Activated gamma-delta T cell treated with Interleukin-2 at 50 U/mL for 16 hours (primary cell): ENCODE data around the gene SMIM28.
"Not testable (repeated sequence)": the region's sequence is repeated elsewhere in the genome, so short reads cannot be mapped to it uniquely, and the experiment has no call there.

Experiments
- DNase-seq: peaks from one replicate; pipeline ENCODE4 v3.0.0-alpha.2; 2020

SMIM28 gene

GRCh38 chr6:138377844-138378243 lies at the start of gene SMIM28:
SMIM28 (plus strand) TSS chr6:138377905; CDS start chr6:138378073, 168 bp downstream.
- no peak for DNase-seq

DNA sequence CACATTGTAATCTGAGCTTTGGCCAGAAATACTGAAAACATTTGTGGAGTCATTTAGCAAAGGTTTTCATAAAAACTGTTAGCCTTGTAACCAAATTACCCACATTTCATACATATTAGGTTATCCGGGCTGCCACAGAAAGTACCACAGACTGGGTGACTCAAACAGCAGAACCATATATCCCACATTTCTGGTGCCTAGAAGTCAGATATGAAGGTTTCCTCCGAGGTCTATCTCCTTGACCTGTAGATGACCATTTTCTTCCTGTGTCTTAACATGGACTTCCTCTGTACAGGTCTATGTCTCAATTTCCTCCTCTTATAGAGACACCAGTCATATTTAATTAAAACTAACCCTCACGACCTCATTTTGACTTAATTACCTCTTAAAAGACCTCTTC lies 49.5 kb upstream of the SMIM28 start:
- DNase-seq, result no peak

GRCh38 chr6:138330763-138331162 lies 46.9 kb upstream of the SMIM28 start:
- no peak for DNase-seq

GRCh38 chr6:138331444-138331843 lies 46.3 kb upstream of the SMIM28 start:
- DNase-seq, result no peak

DNA sequence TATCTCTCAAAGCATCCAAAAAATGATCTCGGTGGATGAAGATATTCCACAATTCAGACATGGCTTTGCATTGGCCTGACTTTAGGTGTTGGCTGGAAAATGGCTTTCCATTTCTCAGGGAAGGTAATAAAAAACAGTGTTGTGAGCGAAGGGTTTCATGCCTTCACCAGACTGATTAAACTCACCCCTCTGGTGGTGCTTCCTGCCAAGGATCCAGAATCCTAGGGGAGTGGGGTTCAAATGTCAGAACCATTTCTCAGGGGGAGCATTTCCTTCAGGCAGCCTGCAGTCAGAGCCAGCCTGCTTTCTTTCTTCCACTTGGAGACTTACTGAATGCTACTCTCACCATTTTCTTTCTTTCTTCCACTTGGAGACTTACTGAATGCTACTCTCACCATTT lies 45.7 kb upstream of the SMIM28 start:
- DNase-seq, result no peak

- no peak for DNase-seq
Observed at GRCh38 chr6:138334000-138334399, 43.7 kb upstream of the SMIM28 start.

GRCh38 chr6:138334963-138335362 lies 42.7 kb upstream of the SMIM28 start:
- no peak for DNase-seq

DNA sequence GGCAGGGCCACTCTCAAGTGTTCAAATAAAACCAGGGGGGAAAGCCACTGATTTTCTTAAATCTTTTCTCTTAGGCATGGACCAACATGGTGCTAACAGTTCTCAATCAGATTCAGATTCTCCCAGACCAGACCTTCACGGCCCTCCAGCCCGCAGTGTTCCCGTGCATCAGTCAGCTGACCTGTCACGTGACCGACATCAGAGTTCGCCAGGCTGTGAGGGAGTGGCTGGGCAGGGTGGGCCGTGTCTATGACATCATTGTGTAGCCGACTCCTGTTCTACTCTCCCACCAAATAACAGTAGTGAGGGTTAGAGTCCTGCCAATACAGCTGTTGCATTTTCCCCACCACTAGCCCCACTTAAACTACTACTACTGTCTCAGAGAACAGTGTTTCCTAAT lies 41.5 kb upstream of the SMIM28 start:
- DNase-seq, result no peak

DNA sequence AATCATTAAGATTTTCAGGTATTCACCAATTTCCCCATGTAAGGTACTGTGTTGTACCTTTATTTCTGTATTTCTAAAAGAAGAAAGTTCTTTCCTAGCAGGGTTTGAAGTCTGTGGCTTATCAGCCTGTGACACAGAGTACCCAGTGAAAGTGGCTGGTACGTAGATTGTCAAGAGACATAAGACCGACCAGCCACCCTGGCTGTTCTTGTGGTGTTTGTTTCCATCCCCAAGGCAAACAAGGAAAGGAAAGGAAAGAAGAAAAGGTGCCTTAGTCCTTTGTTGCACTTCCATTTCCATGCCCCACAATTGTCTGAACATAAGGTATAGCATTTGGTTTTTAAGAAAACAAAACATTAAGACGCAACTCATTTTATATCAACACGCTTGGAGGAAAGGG lies 40.6 kb upstream of the SMIM28 start:
- no peak for DNase-seq

DNA sequence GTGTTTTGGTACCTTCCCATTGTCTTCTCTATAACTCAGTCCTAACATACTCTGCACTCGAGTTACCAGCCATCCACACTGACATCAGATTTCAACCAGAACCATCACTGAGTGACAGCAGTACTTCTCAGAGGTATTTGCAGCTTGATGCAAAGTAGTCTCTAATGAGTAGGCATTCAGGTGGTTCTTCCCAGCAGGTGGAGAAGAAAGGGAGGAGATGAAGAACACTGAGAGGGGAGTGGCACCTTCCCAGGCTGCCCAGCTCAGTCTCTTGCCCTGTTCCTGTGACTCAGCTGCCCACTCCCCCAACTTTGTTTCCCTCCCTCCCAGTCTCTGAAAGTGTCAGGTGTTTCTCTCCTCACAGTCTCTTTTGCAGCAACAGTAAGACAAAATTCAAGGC lies 38.7 kb upstream of the SMIM28 start:
- DNase-seq, result no peak

DNA sequence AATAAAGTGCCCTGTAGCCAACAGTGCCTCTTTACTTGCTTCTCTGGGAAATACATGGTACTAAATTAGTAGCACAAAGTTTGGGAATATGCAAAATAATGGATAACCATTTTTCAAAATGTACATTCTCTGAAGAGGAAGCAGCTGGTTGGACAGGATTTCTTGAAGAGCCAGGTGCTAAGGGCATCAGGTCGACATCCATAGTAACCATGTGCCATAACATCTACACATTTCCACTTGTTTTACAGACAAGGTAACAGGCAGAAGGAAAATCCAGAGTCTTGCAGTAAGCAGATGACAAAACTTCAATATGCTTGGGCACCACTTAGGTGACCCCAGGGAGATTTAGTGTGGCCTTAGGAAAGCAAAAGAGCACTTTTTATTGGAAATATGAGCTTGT lies 36.5 kb upstream of the SMIM28 start:
- DNase-seq, result no peak

GRCh38 chr6:138343112-138343511 lies 34.6 kb upstream of the SMIM28 start:
- DNase-seq, result no peak

DNA sequence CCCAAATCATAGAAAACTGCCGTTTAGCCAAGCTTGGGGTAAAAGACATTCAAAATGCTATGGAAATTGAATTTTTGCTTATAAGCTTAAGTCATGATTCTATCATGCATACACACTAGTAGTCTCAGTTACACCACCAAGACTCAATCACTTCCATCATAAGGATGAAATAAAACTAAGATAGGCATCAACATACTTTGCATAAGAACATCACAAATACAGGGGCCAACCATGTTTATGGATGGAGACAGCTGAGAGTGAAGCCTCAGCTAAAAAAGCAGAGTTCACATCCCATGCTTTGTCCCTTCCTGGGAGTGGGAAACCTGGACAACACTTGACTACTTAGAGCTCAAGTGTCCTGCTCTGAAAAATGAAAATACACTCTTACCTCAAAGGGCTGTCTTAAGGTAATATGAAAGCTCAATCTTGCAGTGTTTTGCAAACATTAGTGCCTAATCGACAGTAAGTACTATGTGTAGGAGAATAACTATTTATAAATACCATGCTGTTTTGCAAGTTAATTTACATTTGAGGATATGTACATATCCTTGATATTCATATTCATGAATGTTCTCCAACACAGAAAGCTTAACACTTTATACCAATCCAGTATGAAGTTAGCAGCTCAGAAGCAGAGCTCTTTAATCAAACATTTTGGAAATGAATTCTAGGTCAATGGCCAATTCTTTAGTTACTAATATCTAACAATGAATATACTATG lies 32.0 kb upstream of the SMIM28 start:
- no peak for DNase-seq

GRCh38 chr6:138346302-138347195 lies 31.2 kb upstream of the SMIM28 start:
- DNase-seq, result no peak

- DNase-seq, result no peak
Observed at GRCh38 chr6:138347864-138348263, 29.8 kb upstream of the SMIM28 start.

GRCh38 chr6:138349891-138350290 lies 27.8 kb upstream of the SMIM28 start:
- DNase-seq, result no peak

GRCh38 chr6:138357928-138358327 lies 19.8 kb upstream of the SMIM28 start:
- no peak for DNase-seq

DNA sequence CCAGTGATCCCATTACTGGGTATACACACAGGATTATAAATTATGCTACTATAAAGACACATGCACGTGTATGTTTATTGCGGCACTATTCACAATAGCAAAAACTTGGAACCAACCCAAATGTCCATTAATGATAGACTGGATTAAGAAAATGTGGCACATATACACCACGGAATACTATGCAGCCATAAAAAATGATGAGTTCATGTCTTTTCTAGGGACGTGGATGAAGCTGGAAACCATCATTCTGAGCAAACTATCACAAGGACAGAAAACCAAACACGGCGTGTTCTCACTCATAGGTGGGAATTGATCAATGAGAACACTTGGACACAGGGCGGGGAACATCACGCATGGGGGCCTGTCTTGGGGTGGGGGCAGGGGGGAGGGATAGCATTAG lies 9.0 kb upstream of the SMIM28 start:
- DNase-seq, result not testable (repeated sequence)

DNA sequence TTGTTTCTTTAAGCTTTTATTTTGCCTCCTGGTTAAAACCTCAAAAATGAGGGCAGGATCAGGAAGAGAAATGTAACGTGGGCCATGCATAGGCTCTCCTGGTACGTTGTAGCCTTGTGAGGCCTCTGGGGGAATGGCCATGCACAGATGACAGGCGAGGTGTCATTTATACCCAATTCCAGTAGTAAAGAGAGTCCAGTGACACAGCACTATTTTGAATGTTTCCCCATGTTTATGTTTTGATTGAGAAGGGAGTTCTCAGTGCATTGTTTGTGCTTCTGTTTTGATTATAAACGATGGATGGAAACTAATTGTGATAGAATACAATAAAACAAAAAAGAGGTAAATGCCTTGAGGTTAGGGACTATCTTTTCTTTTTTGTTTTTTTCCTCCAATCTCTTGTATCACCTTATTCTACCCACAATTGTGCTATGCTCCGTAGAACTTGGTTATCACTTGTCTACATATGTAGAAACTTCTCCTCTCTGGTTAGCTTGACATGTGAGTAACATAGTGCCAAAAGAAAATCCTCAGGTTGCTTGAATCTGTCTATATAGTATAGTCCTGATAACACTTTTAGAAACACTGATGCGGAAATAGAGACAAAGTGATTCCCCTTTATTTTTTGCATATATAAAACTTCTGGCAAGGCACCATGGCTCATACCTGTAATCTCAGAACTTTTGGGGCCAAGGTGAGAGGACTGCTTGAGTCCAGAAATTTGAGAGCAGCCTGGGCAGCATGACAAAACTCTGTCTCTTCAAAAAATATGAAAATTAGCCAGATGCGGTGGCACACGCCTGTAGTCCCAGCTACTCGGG lies 6.9 kb upstream of the SMIM28 start:
- no peak for DNase-seq

DNA sequence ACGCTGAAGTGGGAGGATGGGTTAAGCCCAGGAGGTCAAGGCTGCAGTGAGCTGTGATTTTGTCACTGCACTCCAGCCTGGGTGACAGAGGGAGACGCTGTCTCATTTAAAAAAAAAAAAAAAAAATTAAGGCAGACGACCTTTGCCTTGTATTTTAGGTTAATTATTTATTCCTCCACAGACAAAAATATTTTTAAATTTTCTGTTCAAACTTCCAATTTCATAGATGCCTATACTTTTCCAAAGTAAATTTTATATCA lies 6.3 kb upstream of the SMIM28 start:
- DNase-seq, result no peak

DNA sequence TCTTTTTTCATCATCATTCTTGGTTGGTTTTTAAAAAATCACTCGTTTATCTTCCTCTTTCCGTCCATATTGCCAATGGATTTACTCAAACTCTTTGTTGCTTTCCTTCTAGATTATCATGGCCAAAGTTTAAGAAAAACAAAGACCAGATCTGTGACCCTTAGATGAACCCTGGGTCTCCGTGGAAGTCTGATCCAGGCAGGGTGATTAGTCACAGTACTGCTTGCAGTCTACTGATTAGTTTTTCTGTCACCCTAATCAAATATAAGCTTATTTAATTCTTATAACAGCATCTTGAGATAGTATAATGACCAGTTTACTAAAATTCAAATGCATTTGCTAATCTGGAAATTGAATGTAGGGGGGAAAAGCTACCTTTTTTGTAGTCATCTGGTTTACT lies 6.0 kb upstream of the SMIM28 start:
- DNase-seq, result no peak

DNA sequence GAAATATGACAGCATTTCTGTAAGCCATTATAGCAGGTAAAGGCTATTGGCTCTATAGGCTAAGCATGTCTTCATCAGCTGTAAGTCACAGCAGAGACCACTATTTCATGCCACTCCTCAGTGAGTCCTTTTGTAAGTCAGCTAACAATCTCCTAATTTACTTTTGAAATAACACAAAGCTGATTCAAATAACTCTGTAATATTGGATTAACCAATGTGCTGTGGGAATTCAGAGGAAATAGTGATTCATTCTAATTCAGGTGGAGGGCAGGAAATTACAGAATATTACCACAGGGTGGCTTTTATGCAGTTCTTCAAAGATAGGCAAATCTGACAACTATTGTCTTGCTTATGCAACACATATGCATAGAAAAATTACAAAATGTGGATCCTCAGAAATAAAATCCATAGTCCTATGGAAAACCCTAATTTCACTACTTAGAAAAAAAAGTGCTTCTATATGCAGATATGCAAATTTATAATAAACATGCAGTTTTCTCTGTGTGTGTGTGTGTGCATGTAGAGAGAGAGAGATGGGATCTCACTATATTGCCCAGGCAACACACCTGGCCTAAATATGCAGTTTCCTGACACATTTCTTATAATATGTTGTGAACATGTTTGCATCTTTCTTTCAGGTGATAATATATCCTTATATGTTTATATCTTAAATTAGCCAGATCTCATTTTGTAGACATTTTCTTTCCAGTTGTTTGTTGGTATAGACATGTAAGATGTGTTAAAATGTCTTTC lies 4.8 kb upstream of the SMIM28 start:
- DNase-seq, result no peak

GRCh38 chr6:138374230-138374629 lies 3.5 kb upstream of the SMIM28 start:
- DNase-seq, result no peak
